ENCODE results near the gene GRK2.

Gene GRK2

DNA sequence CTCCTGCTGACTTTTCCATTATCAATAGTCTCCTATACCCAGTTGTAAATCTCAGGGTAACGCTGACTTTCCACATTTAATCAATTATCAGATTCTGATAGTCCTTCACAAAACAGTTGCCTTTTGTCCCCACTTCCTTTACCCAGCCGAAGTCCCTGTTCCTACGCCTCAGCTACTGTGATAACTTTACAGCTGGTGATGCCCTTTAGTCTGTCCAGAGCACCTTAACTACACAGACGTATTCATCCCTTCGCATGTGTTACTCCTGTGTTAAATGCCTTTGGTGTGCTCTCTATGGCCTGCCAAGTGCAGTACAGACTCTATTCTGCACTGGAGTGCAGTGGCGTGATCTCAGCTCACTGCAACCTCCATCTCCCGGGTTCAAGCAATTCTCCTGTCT lies 57.3 kb downstream of the GRK2 start:
- TF ChIP-seq, protein P1, sequence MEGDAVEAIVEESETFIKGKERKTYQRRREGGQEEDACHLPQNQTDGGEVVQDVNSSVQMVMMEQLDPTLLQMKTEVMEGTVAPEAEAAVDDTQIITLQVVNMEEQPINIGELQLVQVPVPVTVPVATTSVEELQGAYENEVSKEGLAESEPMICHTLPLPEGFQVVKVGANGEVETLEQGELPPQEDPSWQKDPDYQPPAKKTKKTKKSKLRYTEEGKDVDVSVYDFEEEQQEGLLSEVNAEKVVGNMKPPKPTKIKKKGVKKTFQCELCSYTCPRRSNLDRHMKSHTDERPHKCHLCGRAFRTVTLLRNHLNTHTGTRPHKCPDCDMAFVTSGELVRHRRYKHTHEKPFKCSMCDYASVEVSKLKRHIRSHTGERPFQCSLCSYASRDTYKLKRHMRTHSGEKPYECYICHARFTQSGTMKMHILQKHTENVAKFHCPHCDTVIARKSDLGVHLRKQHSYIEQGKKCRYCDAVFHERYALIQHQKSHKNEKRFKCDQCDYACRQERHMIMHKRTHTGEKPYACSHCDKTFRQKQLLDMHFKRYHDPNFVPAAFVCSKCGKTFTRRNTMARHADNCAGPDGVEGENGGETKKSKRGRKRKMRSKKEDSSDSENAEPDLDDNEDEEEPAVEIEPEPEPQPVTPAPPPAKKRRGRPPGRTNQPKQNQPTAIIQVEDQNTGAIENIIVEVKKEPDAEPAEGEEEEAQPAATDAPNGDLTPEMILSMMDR (IDR thresholded peaks at IDR 0.05; ENCODE audit: insufficient read depth, low read length, poor library complexity, severe bottlenecking), result no peak
- DNase-seq (ENCODE audit: extremely low read depth, insufficient read length), result no peak
- H3K4me3 ChIP-seq (replicated peaks; ENCODE audit: low read depth, low read length), result no peak overlapping the region

DNA sequence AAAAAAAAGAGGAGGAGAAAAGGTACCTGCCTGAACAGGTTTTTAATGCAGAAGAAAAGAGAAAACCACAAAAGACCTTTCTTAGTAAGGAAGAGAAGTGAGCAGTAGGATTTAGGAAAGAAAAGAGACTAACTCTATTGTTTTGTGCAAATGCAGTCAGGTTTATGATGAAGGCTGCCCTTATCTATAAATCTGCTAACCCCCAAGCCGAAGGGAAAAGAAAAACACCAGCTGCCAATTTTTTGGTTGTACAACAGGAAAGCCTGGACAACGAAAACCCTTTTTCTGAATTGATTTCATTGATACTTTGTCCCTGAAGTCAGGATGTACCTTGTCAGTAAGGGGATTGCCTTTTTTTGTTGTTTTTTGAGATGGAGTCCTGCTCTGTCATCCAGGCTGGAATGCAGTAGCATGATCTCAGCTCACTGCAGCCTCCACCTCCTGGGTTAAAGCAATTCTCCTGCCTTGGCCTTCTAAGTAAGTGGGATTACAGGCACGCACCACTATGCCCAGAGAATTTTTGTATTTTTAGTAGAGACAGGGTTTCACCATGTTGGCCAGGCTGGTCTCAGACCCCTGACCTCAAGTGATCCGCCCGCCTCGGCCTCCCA lies 65.9 kb downstream of the GRK2 start:
- no peak for DNase-seq (ENCODE audit: extremely low read depth, insufficient read length)
- Histone ChIP-seq H3K27me3 (replicated peaks; ENCODE audit: control insufficient read depth, insufficient read depth, low read length) (no peaks in the 10 kb centered on the region), H3K4me3 (replicated peaks; ENCODE audit: low read depth, low read length) (no peak overlapping the region), H3K36me3 (ENCODE audit: control insufficient read depth, insufficient read depth, low read length) (no peaks in the 10 kb centered on the region)
- TF ChIP-seq, protein P1 (IDR thresholded peaks at IDR 0.05; ENCODE audit: insufficient read depth, low read length, poor library complexity, severe bottlenecking), result no peak

More for the DNA sequence above, 57.3 kb downstream of the GRK2 start:
- H3K27me3 ChIP-seq (replicated peaks; ENCODE audit: control insufficient read depth, insufficient read depth, low read length), result no peaks in the 10 kb centered on the region
- H3K36me3 ChIP-seq (ENCODE audit: control insufficient read depth, insufficient read depth, low read length), result no peaks in the 10 kb centered on the region
